DMS53 (cell line): ENCODE measurements around the gene AGTPBP1.

Experiments
- DNase-seq: peaks from one replicate; lab custom pipeline; 2025; lab: John Stamatoyannopoulos, UW

AGTPBP1 gene

DNA sequence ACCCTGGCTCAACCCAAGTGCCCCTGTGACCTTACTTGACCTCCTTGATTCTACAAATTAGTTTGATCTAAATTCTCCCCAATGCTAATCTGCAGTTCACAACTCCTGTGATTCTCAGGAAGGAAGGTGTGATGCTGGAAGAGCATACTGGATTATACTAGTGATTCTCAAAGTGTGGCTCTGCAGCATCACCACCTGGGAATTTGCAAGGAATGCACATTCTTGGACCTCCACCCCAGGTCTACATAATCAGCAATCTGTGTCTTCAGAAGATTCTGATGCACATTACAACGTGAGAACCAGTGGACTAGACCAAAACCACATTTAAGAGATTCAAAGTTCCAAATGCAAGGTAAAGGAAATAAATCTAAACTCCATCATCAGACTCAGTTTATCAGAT is 198.6 kb downstream of the AGTPBP1 start:
- DNase-seq = no peak

DNA sequence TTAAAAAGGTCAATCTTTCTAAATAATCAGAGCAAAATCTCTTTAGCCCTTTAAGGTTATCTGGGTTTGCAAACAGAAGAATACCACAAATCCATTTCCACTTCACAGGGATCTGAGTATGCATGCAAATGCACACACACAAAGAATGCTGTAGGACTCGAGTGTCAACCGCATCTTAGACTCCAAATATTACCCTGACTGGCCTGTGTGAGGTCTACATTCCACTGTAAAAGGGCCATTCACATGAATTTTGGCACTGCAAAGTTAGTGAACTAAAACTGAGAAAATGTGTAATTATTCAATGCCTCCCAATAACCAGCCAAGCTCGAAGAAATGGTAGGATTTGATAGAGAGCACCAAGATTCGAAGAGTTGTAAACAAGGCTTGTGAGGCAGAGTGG is 199.9 kb downstream of the AGTPBP1 start:
- DNase-seq = no peak

DNA sequence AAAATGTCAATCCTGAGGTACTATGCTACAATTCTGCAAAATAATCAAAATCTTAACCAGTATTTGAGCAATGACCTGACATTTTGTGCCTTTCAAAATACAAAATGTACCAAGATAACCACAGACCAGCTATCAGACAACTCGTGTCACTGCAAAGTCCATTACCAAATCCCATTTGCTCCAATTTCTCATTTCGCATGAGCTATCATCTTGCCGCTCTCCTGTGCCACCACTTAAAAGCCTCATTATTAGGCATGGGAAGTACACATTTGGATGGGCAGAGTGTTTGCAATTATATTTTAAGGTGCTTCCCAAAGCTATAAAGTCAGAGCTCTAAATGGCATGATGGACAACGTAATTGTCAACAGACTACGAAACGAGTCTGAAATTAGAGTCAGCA is 205.2 kb downstream of the AGTPBP1 start:
- no peak for DNase-seq

DNA sequence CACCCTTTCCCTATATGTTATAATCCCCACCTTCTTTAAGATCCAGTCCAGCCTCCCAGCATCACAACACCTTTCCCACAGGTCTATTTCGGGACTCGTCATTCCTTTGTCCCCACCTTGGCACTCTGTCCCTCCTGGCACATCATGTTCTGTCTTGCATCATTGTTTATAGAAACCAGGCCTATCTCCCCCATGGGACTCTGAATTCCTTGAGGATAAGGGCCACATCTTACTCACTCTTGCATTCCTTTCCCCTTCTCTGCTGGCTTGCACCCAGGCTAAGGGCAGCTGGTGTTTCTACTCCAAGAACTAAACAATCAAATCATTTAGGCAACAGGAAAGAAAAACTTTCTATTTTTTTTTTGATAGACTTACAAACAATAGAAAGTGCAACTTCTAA is 205.7 kb downstream of the AGTPBP1 start:
- DNase-seq = no peak

DNA sequence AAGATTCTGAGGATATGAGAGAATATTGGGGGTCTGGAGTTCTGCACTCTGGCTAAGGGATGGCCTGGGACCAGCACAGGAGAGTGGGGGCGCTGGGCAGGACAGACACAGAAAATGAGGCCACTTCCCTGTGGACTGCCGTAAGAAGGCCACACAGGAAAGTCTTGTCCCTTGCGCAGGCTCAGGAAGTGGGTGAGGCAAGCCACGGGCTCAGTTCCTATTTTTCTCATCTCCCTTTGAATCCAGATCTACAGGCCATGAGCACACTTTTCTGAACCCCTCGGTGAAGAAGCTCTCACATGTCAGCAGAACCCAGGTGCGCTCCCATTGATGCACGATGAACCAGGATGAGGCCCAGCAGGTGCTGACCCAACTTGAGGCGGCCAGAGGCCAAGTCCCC is 207.4 kb downstream of the AGTPBP1 start:
- DNase-seq = no peak

DNA sequence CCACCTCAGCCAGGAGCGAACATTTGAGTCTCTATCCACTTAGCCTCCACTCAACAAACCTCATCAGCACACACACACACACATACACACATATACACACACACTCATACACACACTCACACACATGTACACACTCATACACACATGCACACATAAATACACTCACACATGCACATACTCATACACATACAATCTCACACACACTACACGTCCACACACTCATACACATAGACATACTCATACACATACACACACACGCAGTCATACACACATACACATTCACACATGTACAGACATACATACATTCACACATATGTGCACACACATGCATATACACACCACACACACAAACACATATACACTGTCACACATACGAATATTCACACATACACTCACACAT is 208.2 kb downstream of the AGTPBP1 start:
- no peak for DNase-seq

DNA sequence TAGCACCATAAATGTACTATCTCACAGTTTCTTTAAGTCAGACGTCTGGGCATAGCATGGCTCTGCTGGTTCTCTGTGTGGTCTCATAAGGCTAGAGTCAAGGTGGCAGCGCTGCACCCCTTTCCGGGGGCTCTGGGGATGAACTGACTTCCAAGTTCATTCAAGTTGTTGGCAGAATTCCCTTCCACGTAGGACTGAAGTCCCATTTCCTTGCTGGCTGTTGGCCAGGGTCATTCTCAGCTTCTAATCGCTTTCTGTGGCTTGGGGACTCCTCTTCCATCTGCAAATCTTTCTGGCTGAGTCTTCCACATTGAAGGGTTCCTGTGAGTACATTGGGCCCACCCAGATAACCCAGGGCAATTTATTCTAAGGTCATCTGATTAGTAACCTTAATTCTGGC is 211.0 kb downstream of the AGTPBP1 start:
- DNase-seq = no peak

DNA sequence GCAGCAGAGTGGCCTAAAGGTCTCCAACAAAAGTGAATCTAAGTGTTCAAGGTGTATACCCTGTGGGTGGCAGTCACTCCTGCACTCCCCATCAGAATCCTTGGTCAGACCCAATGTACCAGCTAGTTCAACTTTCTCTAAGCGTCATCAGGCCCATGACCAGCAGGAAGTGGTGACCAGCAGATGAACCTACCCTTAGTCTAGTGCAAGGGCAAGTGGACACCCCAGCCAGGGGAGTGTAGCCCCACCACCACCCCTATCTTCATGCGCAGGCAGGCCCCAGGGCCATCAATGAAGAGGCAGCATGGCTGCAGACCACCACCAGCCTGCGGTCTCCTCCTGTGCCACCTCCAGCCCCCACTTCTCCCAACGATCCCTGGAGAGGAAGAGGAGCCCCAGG is 213.1 kb downstream of the AGTPBP1 start:
- no peak for DNase-seq

DNA sequence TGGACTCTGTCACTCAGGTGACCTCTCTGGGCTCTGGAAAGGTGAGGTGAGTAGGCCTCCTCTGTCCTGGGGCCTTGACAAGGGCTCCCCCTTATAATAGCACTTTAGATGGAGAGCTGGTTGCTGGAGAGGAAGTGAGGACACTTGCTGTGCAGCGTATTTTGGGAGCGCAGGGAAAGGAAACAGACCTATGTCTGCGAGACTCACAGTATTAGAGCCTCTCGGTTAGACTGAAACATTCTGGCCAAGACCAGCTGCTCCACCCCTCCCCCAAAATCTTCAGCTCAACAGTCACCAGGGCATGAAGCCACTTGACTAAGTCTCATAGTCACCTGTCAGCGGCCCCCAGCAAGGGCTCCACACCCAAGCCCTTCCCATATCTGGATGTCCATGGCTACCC is 213.6 kb downstream of the AGTPBP1 start:
- DNase-seq = no peak

DNA sequence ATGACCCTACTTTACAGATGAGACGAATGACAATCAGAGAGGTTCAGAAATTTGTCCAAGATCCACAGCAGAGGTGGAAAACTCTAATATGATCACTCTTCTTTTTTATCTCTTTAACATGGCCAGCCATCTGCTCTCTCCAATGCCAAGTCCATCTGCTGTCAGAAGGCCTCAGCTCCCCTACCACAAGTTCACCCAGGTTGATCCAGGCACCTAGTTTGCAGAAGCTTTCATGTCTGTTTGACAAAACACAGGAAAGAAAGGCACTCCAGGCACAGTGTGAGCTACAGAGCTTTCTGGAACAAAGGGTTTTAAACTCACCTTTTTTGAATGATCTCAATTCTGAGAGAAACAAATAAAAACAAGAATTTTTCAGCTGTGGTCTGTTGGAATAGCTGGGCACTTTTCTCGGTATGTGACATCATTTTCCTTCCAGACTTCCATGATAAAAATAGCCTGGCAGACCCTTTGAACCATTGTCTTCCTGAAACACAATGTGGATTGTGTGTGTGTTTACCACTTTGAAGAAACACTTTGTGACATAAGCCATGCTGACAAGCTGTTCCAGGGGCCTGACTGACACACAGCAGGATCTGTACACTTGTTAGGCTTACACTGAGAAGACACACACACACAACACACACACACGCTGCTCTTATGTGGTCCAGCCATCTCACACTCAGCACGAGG is 214.3 kb downstream of the AGTPBP1 start:
- no peak for DNase-seq

DNA sequence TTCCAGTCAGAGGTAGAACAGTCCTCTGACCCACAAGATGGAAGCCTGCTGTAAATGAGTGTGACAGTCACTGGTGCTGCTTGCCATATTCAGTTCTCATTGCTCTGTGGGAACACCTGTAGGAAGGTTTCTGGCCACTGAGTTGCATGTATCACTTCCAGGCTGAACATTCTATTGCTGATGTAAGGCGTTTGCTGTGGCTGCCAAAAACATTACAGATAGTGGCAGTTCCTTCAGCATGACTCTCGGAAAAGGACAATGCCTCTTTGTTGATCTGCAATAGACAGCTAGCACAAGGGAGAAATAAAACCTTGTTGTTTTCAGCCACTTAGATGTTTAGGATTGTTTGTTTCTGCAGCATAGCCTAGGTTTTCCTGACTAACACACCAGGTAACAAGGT is 217.2 kb downstream of the AGTPBP1 start:
- no peak for DNase-seq

DNA sequence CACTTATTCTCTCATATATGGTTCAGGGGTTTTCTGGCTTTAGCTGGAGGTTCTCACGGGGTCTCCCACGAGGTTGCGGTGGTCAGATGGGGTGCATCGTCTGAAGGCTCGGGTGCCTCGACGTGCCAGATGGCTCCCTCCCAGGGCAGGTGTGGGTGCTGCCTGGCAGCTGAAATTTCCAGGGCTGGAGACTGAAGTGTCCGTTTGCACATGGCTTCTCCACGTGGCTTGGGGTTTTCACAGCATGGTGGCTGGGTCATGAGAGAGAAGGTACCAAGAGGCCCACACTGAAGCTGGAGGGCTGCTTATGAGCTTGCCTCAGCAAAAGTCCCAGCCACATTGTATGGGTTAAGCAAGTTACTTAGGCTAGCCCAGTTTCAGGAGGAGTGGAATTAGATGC is 218.6 kb downstream of the AGTPBP1 start:
- DNase-seq = peak; percentile 9

DNA sequence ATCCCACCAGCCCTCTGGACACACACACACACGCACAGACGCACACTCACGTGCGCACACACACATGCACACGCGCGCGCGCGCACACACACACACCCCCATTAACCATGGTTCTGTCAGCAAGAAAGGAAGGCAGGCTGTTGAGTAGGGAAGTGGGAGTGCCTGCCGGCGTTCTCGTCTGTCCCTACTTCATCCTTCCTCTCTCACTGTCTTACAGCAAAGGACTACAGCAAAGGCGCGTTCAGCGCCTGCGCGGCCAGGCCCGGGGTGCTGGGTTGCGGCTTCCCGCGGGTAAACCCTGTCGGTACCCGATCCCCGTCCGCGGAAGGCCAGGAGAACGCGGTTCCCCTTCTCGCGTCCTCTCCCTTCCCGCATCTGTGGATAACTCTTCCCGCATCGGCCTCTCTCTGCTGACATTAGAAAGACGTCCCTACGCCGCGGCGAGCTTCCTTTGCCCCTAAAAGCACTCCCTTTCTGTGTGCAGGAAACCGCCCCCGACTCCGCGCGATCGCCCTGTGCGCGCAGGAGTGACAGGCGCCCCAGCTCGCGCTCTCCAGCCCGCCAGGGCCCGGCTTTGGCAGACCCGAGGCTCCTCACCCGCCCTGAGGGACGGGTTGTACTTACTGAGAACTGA is 219.2 kb downstream of the AGTPBP1 start:
- DNase-seq = peak; percentile 36

DNA sequence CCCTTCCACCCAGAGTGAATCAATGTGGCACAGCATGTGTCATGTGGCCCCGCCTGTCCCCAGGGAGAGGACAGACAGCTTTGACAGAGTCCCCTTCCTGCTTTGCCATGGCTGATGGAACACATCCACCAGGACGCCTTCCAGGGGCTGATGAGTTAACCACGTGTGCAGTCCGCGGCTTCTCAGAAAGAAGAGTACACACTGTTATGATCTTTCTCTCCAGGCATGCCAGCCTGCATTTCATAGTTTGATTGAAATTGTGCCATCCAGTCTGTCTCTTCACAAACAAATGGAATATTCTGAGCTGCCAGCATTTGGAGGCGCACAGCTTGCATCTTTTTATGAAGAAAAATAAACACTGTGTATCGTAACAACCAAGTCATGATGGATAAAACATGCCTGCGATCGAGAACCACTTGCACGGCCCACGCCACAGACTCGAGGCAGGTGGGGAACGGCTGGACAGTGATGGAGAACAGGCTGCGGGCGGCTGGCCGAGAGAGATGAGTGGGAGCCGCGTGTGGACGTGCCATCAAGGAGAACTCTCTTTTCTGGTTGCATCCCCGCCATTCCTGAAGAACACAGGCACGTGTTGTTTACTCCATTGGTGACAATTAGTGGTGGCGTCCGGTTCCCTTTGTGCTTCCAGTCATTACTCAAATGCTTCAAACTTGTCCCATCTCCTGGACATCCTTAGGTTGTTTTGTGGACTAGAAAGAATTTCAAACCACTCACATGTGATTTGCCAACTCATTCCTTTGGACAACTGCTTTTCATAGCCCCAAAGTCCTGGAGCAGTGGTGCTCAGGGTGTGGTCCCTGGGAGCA is 220.2 kb downstream of the AGTPBP1 start:
- DNase-seq = peak; percentile 11

DNA sequence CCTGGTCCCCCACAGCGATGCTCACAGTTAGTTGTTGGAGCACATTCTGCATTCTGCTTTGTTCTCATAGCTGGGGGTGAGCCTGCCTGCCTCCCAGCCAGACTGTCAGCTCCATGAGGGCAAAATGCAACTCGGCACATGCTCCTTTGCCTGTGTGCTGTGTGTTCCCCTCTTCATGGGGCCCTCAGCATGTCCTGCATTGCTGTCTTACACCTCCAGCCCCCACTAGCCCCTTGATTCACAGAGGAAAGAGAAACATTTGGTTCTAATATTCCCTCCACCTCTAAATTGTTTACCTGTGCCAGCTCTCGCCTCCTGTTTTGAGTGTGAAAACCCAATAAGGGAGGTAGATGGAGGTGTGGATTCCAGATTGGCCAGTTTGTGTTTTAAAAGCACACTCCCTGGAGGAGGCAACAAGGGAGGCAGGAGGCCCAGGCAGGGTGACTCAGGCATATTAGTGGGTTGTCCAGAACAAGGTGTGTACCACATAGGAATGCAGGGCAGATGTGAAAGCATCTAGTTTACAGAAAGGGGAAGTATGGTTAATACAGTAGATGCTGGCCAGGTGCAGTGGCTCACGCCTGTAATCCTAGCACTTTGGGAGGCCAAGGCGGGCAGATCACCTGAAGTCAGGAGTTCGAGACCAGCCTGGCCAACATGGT is 224.6 kb downstream of the AGTPBP1 start:
- DNase-seq = no peak

DNA sequence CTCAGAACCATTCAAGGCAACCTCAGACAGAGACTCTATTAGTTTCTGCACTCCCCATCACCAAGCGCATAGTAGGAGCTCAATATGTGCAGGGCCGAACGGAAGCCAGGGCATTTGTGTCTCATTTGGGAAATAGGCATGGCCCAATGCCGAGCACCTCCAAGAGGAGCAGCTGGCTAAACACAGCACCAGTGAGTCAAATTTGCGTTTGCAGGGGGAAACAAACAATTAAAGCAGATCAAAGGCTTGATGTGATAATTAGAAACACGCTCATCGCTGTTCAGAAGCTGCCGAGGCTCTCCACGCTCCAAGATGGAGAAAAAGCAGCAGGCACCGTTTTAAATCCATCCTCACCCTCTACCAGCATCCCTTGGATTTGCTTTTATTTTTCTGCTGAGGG is 225.3 kb downstream of the AGTPBP1 start:
- DNase-seq = peak; percentile 38

DNA sequence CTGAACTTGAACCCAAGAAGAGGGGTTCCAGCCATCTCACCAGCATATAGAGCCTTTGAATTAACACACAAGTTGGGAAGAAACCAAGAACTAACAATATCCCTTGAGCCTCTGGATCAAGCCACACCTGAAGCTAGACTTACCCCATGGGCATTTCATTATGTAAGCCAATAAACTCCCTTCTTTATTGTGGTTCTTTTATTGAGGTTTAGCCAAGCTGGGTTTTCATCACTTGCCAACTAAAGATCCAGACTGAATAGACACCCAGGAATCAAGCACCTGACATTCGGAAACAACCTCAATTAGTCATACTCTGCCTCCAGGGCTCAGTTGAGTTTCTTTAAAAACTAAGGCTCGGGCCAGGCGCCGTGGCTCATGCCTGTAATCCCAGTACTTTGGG is 226.7 kb downstream of the AGTPBP1 start:
- no peak for DNase-seq

DNA sequence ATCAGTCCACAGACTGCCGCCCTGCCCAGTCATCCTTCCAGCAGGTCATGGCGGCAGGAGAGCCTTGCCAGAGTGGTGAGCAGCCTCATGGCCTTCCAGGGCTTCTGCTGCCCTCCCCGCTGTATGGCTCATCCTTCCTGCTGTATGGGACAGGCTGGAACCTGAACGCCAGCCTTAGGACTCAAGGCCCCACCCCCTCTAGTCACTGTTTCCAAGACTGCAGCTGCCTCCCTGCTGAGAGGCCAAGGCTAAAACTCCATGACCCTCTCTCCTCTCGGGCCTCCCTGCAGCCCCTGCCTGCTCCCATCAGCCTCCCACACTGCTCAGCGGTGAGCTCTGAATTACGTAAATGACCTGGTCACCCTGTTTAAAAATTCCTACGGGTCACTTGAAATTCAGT is 227.5 kb downstream of the AGTPBP1 start:
- DNase-seq = no peak

DNA sequence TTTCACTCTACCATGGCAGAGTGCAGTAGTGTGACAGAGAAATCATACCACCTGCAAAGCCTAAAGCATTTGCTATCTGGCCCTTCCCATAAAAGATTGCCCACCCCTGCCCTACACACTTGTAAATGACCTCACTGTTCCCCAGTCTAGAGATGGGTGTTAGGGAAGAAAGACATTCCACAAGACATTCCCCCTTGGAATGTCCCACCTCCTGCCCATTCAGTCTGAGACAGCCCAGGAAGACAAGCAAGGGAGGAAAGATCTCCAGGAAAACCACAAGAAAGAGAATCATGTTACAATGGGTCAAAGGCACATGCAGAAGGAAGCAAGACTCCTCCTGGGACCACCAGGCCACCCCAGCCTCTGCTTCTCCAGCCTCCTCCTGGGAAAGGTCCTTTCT is 230.0 kb downstream of the AGTPBP1 start:
- no peak for DNase-seq

DNA sequence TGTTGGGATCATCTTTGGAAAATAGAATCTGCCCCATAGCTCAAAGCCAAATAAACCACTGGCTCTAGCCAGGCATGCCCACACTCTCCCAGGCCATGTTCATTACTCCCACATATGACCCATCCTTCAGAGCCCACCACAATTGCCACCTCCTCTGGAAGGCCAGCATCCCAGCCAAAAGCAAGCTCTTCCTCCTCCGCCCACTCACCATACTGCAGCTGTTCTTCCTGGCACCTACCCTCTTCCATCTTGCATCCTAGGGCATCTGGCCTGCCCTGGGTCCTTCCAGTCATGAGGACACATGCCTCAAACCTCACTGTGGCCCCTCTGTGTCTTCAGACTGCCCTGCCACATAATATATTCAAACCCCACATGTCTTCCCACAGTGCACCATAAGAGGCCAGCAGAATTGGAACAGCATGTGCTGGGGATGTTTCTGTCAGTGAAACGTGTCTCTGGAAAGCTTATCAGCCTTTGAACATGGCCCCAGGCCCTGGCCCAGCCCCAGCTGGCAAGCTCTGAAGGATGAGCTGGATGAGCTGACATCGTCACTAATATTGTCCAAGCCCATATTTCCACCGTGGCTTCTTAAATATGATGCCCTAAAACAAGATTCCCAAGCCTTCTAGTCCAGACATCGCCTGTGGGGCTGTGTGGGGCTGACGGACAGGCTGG is 230.8 kb downstream of the AGTPBP1 start:
- no peak for DNase-seq

DNA sequence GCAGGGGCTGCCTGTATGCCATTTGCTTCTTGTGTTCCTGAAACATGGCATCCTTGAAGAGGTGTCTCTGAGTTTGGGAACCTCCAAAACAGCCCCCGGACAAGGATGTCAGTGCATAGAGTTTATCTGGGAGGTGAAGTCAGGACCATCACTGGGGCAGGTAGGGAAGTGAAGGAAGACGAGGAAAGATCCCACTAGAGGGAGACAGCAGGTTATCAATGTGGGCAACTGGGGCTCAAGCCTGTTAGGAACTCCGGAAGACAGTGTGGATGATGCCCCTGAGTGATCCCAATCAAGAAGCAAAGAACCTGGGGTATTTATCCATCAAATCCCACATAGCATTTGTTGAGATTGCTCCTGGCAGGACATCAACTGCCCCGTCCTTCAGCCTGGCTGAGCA is 233.1 kb downstream of the AGTPBP1 start:
- peak; percentile 4 for DNase-seq

DNA sequence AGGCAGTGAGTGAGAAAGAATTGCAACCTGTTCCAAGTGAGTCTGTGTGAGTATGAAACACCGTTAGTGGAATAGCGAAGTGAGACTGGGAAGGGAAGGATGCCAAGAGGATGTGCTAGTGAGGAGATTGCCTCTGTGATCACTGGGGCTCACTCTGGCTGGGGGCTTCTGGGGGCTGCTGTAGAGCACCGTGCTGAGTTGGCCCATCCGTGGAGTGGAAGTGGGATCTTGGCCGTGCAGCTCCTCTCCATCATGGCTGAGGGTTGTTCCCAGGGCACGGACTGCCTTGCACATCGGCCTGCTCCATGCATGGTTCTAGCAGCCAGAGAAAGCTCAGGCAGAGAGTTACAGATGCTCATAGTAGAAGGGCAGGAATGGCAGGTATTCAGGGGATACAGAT is 236.1 kb downstream of the AGTPBP1 start:
- no peak for DNase-seq
